Activated CD4-positive, CD25-positive, alpha-beta regulatory T cell (primary cell): ENCODE measurements around the gene PDHX.
A peak's percentile ranks its signal among the peaks of the same experiment; 100 is the strongest.
"Not testable (repeated sequence)": the region's sequence is repeated elsewhere in the genome, so short reads cannot be mapped to it uniquely, and the experiment has no call there.

ENCODE experiments used
- DNase-seq, 4 experiments: peaks; one replicate each; lab custom pipeline; 2025; lab: John Stamatoyannopoulos, UW

Gene PDHX

GRCh38 chr11:34911676-34912075 lies 4.7 kb upstream of the PDHX start:
- no peak for DNase-seq

DNA sequence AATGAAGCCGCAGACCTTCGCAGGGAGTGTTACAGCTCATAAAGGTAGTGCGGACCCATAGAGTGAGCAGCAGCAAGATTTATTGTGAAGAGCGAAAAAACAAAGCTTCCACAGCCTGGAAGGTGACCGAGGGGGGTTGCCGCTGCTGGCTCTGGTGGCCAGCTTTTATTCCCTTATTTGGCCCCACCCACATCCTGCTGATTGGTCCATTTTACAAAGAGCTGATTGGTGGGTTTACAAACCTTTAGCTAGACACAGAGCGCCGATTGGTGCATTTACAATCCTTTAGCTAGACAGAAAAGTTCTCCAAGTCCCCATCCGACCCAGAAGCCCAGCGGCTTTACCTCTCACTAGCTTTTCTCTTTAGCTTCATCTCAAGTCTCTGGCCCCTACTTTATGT lies 2.9 kb upstream of the PDHX start:
- not testable (repeated sequence) for DNase-seq

GRCh38 chr11:34915136-34916014 lies 1.0 kb upstream of the PDHX start:
- DNase-seq: peak in 1 of 4 experiments; percentile 22

DNA sequence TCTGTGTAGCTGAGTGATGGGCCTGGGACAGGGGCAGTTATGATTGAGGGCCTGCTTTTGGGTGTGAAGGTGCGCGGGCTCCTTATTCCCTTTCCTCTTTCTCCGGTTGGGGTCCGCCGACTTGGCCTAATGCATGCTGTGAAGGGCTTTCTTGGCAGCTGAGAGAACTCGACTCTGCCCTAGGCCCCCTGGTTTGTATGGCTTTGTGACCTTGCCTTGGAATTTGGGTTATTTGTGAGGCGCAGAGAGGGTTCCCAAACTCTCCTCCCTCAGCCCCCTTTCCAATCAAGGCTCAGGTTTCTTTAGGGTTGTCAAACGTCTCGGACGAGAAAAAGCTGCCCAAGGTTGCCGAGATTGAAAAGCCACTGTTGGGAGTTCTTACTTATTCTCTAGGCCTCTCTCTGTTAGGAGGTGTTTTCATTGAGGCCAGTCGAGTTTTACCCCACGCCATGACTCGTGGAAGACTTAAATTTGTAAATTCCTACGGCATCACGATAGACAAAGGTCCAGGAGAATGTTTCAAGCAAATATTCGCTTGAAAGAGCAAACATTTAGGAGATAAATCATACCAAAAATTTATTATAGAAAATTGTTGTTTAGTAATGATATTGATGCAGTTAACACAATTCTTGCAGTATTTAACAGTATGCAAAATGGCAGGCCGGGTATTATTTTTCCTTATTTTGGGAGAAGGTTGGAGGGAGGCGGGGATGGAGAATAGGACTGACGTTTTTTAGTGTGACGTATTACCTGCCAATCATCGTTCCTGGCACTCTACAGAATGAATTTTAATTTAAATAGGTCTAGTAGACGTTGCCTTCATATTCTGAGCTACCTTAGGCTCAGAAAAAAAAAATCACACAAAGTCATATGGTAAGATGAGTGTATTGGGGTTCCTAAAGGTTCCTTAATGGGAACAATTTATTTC lies 689 bp downstream of the PDHX start:
- no peak for DNase-seq

DNA sequence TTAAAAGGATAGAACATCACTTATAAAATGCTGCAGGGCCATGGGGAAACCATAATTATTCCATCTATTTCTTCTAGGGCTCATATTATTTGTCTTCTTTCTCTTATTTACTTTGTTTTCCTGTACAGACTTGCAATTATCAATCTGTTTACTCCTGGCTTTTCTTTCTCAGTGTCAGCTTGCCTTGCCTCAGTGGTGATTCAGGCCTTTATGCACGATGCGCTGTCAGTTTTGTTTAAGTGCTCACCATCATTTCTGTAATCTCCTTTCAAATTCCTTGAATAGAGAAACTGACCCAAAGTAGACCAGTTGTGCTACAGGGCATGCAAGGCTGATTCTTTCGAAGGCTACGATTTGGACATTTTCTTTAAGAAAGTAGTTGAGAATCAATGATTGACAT lies 4.7 kb downstream of the PDHX start:
- DNase-seq: no peak

GRCh38 chr11:34924714-34925113 lies 8.3 kb downstream of the PDHX start:
- DNase-seq: no peak

DNA sequence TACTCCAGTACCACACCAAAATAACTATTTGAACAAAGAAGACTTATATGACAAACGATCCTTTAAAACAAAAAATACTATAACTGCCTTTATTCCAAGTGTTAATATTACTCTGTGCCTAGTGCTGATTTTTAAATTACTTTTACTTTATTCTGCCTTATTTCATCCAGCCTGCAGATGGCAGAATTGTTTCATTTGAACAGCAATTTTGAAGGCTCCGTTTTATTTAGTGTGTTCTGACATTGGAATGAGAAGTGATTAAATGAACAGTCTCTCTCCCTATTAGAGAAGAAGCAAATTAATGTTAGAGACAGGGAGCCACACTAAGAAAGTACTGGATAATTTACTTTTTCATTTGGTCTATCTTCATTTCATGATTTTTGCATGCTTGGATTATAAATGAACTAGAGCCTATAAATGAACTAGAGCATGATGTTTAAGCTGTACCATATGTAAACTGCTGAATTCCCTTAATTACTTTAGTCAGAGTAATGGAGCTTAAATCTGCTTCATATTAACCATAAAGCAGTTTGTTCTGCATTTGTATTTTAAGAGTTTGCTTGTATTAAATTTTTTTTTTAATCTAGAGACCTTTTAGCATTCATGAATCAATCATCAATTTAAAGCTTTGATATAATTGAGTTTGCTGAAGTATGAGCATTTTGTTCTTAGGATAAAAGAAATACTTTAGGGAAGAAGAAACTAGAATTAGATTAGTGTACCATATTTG lies 9.8 kb downstream of the PDHX start:
- DNase-seq: no peak

- no peak for DNase-seq
These were observed 10.4 kb downstream of the PDHX start for GRCh38 chr11:34926831-34927132.

DNA sequence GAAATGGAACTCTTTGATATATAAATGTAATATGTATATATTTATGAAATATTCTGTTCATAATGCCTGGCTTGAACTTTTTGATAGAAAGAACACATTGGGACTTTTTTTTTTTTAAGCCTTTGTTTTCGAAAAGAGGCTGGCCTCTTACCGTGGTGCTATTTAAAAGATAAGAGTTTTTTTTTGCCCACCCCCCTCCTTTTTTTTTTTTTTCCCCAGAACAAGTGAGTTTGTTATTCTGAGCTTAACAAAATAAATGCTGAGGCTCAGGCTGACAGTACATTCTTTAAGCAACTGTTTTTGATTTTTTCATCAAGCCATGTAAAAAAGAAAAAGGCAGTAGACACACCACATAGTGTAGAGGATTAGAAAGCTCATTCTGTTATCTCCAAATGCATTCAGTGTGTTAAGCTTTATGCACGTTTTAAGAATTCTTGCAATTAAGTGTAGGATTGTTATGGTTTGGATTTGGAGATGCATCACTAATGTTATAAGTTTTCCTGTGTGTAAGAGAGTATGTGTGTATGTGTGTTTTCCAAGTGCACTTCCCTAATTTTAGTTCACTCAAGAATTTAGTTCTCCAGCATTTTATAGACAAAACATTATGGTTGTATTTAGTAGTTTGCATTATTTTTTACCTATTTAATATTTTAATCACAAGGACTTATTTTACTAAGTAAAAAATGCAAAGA lies 12.0 kb downstream of the PDHX start:
- no peak for DNase-seq

- no peak for DNase-seq
These were observed 12.7 kb downstream of the PDHX start for GRCh38 chr11:34928960-34929680.

DNA sequence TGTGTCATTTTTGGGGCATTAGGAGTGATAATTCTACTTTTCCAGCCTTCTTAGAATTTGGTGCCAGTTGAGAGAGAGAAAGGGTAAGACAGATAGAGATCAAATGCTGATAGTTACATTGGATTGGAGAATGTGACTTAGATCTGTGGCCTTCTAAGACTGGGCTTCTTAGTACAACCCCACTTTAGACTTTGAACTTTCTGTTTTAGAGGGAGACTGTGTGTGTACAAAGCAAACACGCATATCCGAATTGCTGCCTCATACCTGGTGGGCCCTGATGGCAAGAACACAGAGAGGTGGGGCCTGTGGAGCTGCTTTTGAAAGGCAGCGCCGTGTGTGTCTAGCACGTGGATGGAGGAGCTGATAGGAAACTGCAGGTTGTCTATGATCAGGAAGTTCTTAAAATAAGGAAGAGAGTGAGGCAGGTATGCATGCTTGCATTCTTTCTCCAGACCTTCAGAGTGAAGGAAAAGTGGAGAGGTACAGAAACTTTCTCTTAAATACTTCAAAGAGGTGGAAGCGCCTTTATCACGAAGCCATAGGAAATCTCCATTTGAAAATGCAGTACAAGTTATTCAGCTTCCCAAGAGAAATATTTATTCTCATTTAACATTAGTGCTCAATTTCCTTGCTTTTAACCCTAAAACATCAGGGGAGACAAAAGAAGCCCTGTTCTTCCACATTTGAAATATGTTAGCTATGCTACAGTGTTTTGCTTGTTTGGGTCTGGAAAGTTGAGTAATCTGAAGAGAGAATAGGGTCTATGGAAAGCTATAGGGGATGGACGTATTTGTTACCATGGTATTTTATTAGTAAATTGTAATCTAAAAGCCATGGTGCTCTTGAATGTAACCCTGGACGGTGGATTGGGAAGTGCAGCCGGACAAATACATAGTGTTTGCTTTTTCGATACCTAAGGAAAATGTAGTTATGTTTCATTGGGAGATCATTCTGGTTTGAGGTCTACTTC lies 13.7 kb downstream of the PDHX start:
- no peak for DNase-seq

DNA sequence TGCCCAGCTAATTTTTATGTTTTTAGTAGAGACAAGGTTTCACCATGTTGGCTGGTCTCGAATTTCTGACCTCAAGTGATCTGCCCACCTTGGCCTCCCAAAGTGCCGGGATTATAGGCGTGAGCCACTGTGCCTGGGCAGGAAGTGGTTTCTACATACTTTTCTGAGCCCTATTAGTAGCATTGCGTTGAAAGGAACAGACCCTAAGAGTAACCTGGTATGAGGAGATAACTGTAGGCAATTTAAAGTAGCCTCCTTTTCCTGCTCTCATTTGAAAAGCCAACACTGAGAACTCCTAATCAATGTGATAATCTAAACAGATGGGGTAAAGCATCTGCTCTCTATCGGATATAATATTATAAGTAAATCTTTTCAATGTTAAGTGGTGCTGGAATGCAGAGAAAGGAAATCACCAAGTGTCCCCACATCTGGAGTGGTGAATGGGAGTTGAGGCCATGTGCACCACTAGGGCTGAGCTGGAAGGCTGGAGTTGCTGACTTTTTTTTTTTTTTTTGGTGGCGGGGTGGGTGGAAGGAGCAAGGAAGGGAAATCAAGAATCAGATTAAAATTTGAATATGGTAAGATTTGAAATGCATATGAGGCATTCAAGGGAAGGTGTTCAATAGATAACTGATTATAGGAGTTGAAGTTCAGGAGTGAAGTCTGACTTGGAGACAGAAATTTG lies 20.7 kb downstream of the PDHX start:
- DNase-seq: no peak

- no peak for DNase-seq
These were observed 22.2 kb downstream of the PDHX start for GRCh38 chr11:34938611-34939010.

GRCh38 chr11:34940026-34940677 lies 23.7 kb downstream of the PDHX start:
- DNase-seq: no peak

DNA sequence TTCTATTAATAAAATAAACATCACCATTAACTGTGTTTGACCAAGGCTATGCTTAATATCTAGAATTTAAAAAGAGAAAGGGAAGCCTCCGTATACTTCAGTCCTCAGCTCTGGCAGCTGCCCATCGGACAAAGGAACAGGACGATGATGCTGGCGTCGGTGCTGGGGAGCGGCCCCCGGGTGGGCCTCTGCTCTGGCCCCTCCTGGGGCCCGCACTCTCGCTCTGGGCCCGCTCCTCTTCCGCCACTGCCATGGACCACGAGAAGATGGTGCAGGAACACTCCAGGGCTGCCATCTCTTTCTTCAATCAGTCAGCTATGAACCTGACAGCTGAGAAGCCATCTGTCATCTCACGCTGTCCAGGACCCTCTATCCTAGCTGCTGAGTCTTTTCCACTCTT lies 25.3 kb downstream of the PDHX start:
- no peak for DNase-seq

DNA sequence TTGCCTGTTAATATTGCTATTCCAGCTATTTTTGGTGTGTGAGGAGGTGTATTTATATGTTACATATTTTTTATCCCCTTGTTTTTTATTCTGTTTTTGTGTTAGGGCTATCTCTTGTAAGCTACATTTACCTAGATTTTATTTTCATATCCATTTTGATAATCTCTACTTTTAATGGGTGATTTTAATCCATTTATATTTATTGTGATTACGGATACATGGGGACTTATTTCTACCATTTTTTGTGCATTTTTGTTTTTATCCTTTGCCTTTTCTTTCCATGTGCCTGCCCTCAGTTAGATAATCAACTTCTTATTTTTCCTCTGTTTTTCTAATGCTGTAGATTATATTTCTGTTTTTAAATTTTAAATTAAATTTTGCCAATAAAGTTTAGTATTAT lies 28.3 kb downstream of the PDHX start:
- no peak for DNase-seq

DNA sequence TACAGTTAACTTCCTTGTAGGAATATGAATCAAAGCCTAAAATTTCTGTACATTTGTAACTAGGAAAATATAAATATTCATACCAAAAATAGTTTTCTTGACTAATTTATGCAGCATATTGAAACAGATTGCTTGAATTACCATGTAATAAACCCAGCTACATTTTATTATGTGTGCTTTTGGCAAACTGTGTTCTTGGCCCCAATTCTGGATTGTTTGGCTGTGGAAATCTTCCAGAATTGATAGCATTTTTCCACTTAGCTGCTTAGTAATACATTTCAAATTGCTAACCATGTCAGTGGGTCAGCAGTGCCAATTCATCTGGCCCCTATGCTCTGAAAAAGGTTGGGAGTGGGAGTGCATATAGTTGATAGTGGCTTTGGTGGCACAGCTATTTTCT lies 32.3 kb downstream of the PDHX start:
- no peak for DNase-seq

GRCh38 chr11:34953955-34954354 lies 37.5 kb downstream of the PDHX start:
- no peak for DNase-seq

DNA sequence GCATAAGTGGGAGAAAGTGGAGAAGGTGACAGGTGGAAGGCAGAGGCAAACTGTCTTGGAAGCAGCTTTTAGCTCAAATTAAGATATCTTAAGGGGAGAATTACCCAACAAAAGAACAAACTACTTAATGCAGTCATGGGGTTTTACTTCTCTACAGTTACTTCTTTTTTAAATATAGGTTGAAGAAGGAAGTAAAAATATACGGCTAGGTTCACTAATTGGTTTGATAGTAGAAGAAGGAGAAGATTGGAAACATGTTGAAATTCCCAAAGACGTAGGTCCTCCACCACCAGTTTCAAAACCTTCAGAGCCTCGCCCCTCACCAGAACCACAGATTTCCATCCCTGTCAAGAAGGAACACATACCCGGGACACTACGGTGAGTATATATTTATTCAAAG lies 40.8 kb downstream of the PDHX start:
- DNase-seq: no peak
